ENCODE data around the gene EBNA1BP2. TPM values are rescaled to one million over a fixed set of nuclear protein-coding genes. Genes with fewer than 3 reads are reported as not detected.

Gene EBNA1BP2
- total and polyA plus RNA-seq, 2 donors (not counting 3 experiments of a cell fraction or from before 2014, with no cell fraction given), result 47.8 to 104 TPM

- Histone ChIP-seq H2AFZ (ENCODE audit: low read depth, low read length) (no peak overlapping the region), H3K9ac (replicated peaks; ENCODE audit: extremely low read depth, insufficient read depth, low read length) (no peak overlapping the region), H3K27me3 (ENCODE audit: control insufficient read depth in 2 of 2, insufficient read depth in 2 of 2, low read length in 2 of 2) (peaks cover 6 to 9% of the 10 kb centered on the region in 2 experiments), H4K20me1 (replicated peaks; ENCODE audit: control insufficient read depth, extremely low read depth, insufficient read depth, low read length) (no peaks in the 10 kb centered on the region), H3K4me2 (ENCODE audit: insufficient read depth, low read length) (no peak overlapping the region), H3K27ac (ENCODE audit: insufficient read depth, low read depth, low read length) (no peak overlapping the region), H3K9me3 (replicated peaks; ENCODE audit: control insufficient read depth, insufficient read depth, low read length) (no peaks in the 10 kb centered on the region), H3K79me2 (ENCODE audit: control insufficient read depth, insufficient read depth, low read length) (no peaks in the 10 kb centered on the region), H3K4me1 (ENCODE audit: control insufficient read depth, extremely low read depth, insufficient read depth, low read length) (no peaks in the 10 kb centered on the region), H3K4me3 (replicated peaks in 1 of 3; ENCODE audit: insufficient read depth in 1 of 3, low read depth in 1 of 3, low read length in 3 of 3) (no peak overlapping the region), H3K9me1 (replicated peaks; ENCODE audit: control insufficient read depth, extremely low read depth, insufficient read depth, low read length) (no peaks in the 10 kb centered on the region), H3K36me3 (ENCODE audit: control insufficient read depth in 2 of 2, extremely low read depth in 1 of 2, insufficient read depth in 2 of 2, low read length in 2 of 2) (no peaks in the 10 kb centered on the region)
- CTCF ChIA-PET, result no interaction called here
- dilution Hi-C loops (cut with MboI; ENCODE audit: extremely low pct_ligation_motif_present, low sequenced_read_pairs) (no loop called here), intact Hi-C loops (cut with micrococcal nuclease) (no loop called here)
- no TSS peak for BruUV-seq (replicated peaks)
- POLR2A ChIA-PET, result no interaction called here
- no peak for DNase-seq (ENCODE audit: low read depth, low spot score)
- FAIRE-seq, result no peak
- TF ChIP-seq MAX (IDR thresholded peaks at IDR 0.05; ENCODE audit: insufficient read depth, insufficient read length) (no peak), POLR2AphosphoS5 (IDR thresholded peaks at IDR 0.05; ENCODE audit: insufficient read depth, low read depth, low read length) (no peak), GATA2 (IDR thresholded peaks at IDR 0.05; ENCODE audit: insufficient read depth, insufficient read length, low read depth, low read length) (no peak), CTCF (IDR thresholded peaks at IDR 0.05; ENCODE audit: extremely low read depth in 1 of 2, insufficient read depth in 1 of 2, low read depth in 1 of 2, low read length in 2 of 2) (no peak), JUN (IDR thresholded peaks at IDR 0.05; ENCODE audit: borderline replicate concordance, insufficient read depth, insufficient read length, low read depth) (no peak), POLR2A (IDR thresholded peaks at IDR 0.05; ENCODE audit: low read depth, low read length) (no peak), EZH2 (IDR thresholded peaks at IDR 0.05; ENCODE audit: borderline replicate concordance, low read depth, low read length, severe bottlenecking) (no peak), MYC (IDR thresholded peaks at IDR 0.05; ENCODE audit: low read depth, low read length) (no peak), FOS (IDR thresholded peaks at IDR 0.05; ENCODE audit: borderline replicate concordance, insufficient read depth, low read length) (no peak)
These were observed 16.1 kb downstream of the EBNA1BP2 start for GRCh38 chr1:43156026-43156425.
